Aorta (tissue), 5 donors: ENCODE data around the gene NFATC3. TPM values are rescaled to one million over a fixed set of nuclear protein-coding genes. Genes with fewer than 3 reads are reported as not detected.
"Not testable (repeated sequence)": the region's sequence is repeated elsewhere in the genome, so short reads cannot be mapped to it uniquely, and the experiment has no call there.

Source experiments
- ATAC-seq: fragments of 200-7000 bp; cut with Tn5 transposase; one replicate; pipeline ENCODE4 v1.9.1; 2022; ENCODE audit warnings: moderate library complexity; ENCODE audit not compliant: low FRiP score
- DNase-seq, 2 donors: peaks; one replicate each; pipeline ENCODE4 v3.0.0-alpha.2; 2020
- H3K27ac ChIP-seq, 2 donors: one replicate each; pipeline ENCODE4 v1.5.1; 2013; ENCODE audit warnings: low read length in 2 of 2, mild to moderate bottlenecking in 2 of 2, moderate library complexity in 2 of 2, control low read depth in 1 of 2, inconsistent platforms in 1 of 2, low read depth in 1 of 2
- H3K27me3 ChIP-seq, 2 donors: one replicate each; pipeline ENCODE4 v1.6.1; 2013; ENCODE audit warnings: control low read depth in 1 of 2, low read length in 1 of 2, mild to moderate bottlenecking in 1 of 2, moderate library complexity in 1 of 2; ENCODE audit not compliant: insufficient read depth in 2 of 2, control insufficient read depth in 1 of 2
- H3K36me3 ChIP-seq, 2 donors: one replicate each; pipeline ENCODE4 v1.6.1; 2013; ENCODE audit warnings: control low read depth in 1 of 2, low read length in 1 of 2, mild to moderate bottlenecking in 1 of 2; ENCODE audit not compliant: insufficient read depth in 2 of 2, control insufficient read depth in 1 of 2
- H3K4me1 ChIP-seq, 2 donors: one replicate each; pipeline ENCODE4 v1.6.1; 2013; ENCODE audit warnings: low read length in 2 of 2, control low read depth in 1 of 2, mild to moderate bottlenecking in 1 of 2, moderate library complexity in 1 of 2; ENCODE audit not compliant: insufficient read depth in 2 of 2, control insufficient read depth in 1 of 2
- H3K4me3 ChIP-seq, 2 donors: one replicate each; pipeline ENCODE4 v1.5.1; 2013; ENCODE audit warnings: low read length in 2 of 2, control low read depth in 1 of 2, mild to moderate bottlenecking in 1 of 2
- H3K9me3 ChIP-seq: one replicate; pipeline ENCODE4 v1.6.1; 2013; ENCODE audit warnings: mild to moderate bottlenecking, low read length; ENCODE audit not compliant: control insufficient read depth
- WGBS, 2 donors: extraction: QIAGEN DNeasy Blood & Tissue Kit; methylation state at CpG; one replicate each; pipeline ENCODE4 v1.1.7; 2013; 5-methylcytosine and 5-hydroxymethylcytosine counted together
- intact Hi-C, 2 donors: fragments of 100-400 bp; cut with DNase I; formaldehyde crosslinking; loops; one replicate each; pipeline versions ENCODE4 v1.14.2 to v1.15.0; 2022
- polyA plus RNA-seq, 2 donors: library from polyadenylated mRNA; stranded (reverse); fragments of 200-250 nt; gene quantifications; one replicate each; pipeline ENCODE4 v1.2.3, GENCODE V29; 2013
- total RNA-seq, 2 donors: library from RNA; stranded (reverse); fragmentation: NEBNext Ultra II Directional; extraction: Animal tissue kit (Norgen Biotek cat#: 25700); gene quantifications; one replicate each; pipeline ENCODE4 v1.2.1, GENCODE V29; 2021
- donor health status: healthy with polysubstance abuse.
- donor health status: Bipolar disorder and iron deficiency.
- donor health status: DM: no; HTN: no; CAD: no.
- donor health status: DM: no; HTN: no; CAD: no.
- donor health status: DM: yes; HTN: yes; CAD: no.

Gene NFATC3
- total and polyA plus RNA-seq, 4 donors: 10.3 to 48.4 (median 24.2) TPM

- no peak for ATAC-seq
- intact Hi-C loops: no loop called here
- no peak overlapping the region for H3K4me3 ChIP-seq
- H3K27ac ChIP-seq: no peak overlapping the region
- DNase-seq: no peak
- no peaks in the 10 kb centered on the region for H3K9me3 ChIP-seq
- H3K27me3 ChIP-seq: no peaks in the 10 kb centered on the region
- 35 to 55% methylated on average over 3 of the region's 3 CpGs for WGBS, 2 donors
- H3K4me1 ChIP-seq: peaks cover 0 to 1% of the 10 kb centered on the region in 2 donors
- no peaks in the 10 kb centered on the region for H3K36me3 ChIP-seq
Measured at GRCh38 chr16:68090533-68090932, 5.4 kb downstream of the NFATC3 start.

DNA sequence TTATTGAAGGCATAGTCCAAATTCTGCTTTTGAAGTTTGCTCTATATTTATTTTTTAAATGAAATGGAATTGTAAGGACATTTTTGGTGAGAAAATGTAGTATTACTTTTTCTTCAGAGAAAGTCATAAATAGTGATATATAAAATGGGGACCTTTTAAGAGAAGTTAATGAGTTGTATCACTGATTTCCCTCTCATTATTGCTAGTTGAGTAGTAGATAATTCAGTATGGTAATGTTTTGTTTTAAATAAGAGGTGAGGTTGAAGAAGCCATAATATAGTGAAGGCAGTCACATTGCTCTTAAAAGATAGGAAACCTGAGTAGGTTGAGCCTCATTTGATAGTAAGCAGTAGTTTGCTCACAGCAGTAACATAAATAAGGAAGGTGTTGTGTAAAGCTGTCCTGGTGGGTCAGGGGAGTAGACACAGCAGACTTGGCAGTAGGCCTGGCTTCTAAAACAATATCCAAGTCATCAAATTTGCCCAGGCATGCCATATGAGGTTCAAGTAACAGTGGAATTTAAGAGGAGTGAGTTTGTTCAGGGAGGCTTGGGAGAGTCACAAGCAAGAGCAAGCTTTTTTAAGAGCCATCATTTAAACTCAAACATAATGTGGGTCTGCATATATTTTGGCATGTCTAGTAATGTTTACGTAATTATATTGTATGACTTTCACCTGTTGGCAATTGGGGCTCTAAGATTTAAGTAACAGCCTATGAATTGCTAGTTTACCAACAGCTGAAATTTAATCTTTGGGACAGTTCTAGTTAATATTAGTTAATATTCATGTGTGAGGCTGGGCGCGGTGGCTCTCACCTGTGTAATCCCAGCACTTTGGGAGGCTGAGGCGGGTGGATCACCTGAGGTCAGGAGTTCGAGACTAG lies 6.5 kb downstream of the NFATC3 start:
- no peak overlapping the region for H3K27ac ChIP-seq
- intact Hi-C loops: no loop called here

GRCh38 chr16:68092275-68092674 lies 7.1 kb downstream of the NFATC3 start:
- H3K4me1 ChIP-seq, H3K27me3 ChIP-seq, ATAC-seq, H3K27ac ChIP-seq, DNase-seq, H3K4me3 ChIP-seq, intact Hi-C loops, H3K9me3 ChIP-seq, H3K36me3 ChIP-seq: not testable (repeated sequence)
- WGBS, 2 donors: 88 to 92% methylated on average over 10 of the region's 10 CpGs

More for the DNA sequence above, 6.5 kb downstream of the NFATC3 start:
- H3K4me1 ChIP-seq: peaks cover 1% of the 10 kb centered on the region in 2 donors
- DNase-seq (no peak), ATAC-seq (no peak)
- no peaks in the 10 kb centered on the region for H3K27me3 ChIP-seq
- 88 to 93% methylated on average over 5 of the region's 5 CpGs for WGBS, 2 donors
- no peak overlapping the region for H3K4me3 ChIP-seq
- no peaks in the 10 kb centered on the region for H3K9me3 ChIP-seq
- no peaks in the 10 kb centered on the region for H3K36me3 ChIP-seq

DNA sequence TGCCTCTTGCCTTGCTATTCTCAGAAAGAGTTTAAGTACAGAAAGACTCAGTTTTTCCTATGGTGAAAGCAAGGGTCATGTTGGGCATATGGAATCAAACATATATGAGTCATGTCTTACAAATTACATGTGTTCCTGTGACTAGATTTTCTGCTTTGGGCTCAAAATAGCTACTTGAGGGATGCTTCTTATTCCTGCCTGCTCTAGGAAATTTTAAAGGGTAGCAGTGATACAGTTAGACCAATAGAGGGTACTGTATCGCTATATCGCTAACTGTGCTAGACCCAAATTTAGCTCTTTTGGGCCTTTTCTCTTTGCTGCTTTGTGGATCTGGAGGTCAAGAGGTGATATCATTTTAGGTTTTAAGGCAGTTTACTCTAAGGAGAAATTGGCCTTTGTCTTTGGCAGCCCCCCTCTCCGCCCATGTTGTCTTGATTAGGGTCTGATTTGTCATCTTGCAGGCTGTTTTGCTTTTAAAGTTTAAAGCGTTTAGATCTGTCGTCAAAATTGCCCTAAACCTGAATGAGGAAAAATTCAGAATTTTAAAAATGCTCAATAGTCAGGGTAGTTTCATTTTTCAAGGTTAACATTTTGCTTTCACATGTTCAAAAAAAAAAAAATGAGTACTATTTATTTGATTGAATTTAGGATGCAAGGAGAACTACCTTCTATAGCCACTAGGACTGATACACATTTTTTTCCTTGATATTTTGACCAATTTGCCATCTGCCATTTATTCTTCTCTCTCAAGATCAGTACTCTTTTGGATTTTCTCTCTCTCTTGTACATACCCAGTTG lies 8.8 kb downstream of the NFATC3 start:
- intact Hi-C loops: no loop called here
- ATAC-seq (no peak), DNase-seq (no peak)
- Histone ChIP-seq H3K36me3 (no peaks in the 10 kb centered on the region), H3K27me3 (no peaks in the 10 kb centered on the region), H3K4me1 (peaks cover 1 to 4% of the 10 kb centered on the region in 2 donors), H3K4me3 (no peak overlapping the region), H3K9me3 (no peaks in the 10 kb centered on the region), H3K27ac (no peak overlapping the region)
- 74 to 78% methylated on average over 5 of the region's 5 CpGs for WGBS, 2 donors

- H3K4me1 ChIP-seq: peaks cover 1 to 4% of the 10 kb centered on the region in 2 donors
- no peaks in the 10 kb centered on the region for H3K27me3 ChIP-seq
- DNase-seq (no peak), ATAC-seq (no peak)
- no peaks in the 10 kb centered on the region for H3K9me3 ChIP-seq
- no peaks in the 10 kb centered on the region for H3K36me3 ChIP-seq
- intact Hi-C loops: no loop called here
- H3K27ac ChIP-seq: no peak overlapping the region
- WGBS, 2 donors: 85 to 87% methylated on average over 4 of the region's 4 CpGs
- no peak overlapping the region for H3K4me3 ChIP-seq
Measured at GRCh38 chr16:68094614-68094934, 9.4 kb downstream of the NFATC3 start.

GRCh38 chr16:68096491-68096890 lies 11.3 kb downstream of the NFATC3 start:
- intact Hi-C loops: no loop called here
- no peak for ATAC-seq
- 89 to 98% methylated on average over 2 of the region's 2 CpGs for WGBS, 2 donors
- Histone ChIP-seq H3K27ac (no peak overlapping the region), H3K4me1 (peaks cover 0 to 4% of the 10 kb centered on the region in 2 donors), H3K9me3 (no peaks in the 10 kb centered on the region), H3K36me3 (no peaks in the 10 kb centered on the region), H3K4me3 (no peak overlapping the region), H3K27me3 (no peaks in the 10 kb centered on the region)
- no peak for DNase-seq

GRCh38 chr16:68097088-68097487 lies 11.9 kb downstream of the NFATC3 start:
- ATAC-seq: no peak
- no peaks in the 10 kb centered on the region for H3K27me3 ChIP-seq
- no peaks in the 10 kb centered on the region for H3K9me3 ChIP-seq
- no peak overlapping the region for H3K27ac ChIP-seq
- peaks cover 0 to 4% of the 10 kb centered on the region in 2 donors for H3K4me1 ChIP-seq
- H3K4me3 ChIP-seq: no peak overlapping the region
- intact Hi-C loops: no loop called here
- no peaks in the 10 kb centered on the region for H3K36me3 ChIP-seq
- DNase-seq: no peak

DNA sequence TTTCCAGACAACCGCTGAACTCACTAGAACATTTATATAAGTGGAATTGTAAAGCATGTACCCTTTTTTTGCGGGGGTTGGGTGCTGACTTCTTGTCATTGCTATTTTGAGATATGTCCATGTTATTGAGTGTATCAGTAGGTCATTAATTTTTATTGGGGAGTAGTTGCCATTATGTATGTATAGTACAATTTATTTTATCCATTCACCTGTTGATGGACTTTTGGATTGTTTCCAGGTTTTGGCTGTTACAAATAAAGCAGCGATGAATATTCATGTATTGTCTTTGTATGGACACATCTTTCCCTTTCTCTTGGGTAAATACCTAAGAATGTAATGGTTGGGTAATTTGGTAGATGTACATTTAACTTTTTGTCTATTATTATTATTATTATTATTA lies 12.7 kb downstream of the NFATC3 start:
- H3K27me3 ChIP-seq: no peaks in the 10 kb centered on the region
- ATAC-seq (no peak), DNase-seq (no peak)
- H3K36me3 ChIP-seq: no peaks in the 10 kb centered on the region
- H3K9me3 ChIP-seq: no peaks in the 10 kb centered on the region
- peaks cover 0 to 4% of the 10 kb centered on the region in 2 donors for H3K4me1 ChIP-seq
- intact Hi-C loops: no loop called here
- no peak overlapping the region for H3K27ac ChIP-seq
- no peak overlapping the region for H3K4me3 ChIP-seq
- WGBS, 2 donors: 96 to 99% methylated on average over 3 of the region's 3 CpGs

- Histone ChIP-seq H3K27ac (no peak overlapping the region), H3K36me3 (no peaks in the 10 kb centered on the region), H3K4me1 (peaks cover 0 to 4% of the 10 kb centered on the region in 2 donors), H3K27me3 (no peaks in the 10 kb centered on the region), H3K9me3 (no peaks in the 10 kb centered on the region), H3K4me3 (no peak overlapping the region)
- 72 to 73% methylated on average over 4 of the region's 4 CpGs for WGBS, 2 donors
- no peak for ATAC-seq
- intact Hi-C loops: no loop called here
- DNase-seq: no peak
Measured at GRCh38 chr16:68100488-68100887, 15.3 kb downstream of the NFATC3 start.
